ENCODE results near the gene ADGRB2.
A peak's percentile ranks its signal among the peaks of the same experiment; 100 is the strongest.

The ADGRB2 gene

DNA sequence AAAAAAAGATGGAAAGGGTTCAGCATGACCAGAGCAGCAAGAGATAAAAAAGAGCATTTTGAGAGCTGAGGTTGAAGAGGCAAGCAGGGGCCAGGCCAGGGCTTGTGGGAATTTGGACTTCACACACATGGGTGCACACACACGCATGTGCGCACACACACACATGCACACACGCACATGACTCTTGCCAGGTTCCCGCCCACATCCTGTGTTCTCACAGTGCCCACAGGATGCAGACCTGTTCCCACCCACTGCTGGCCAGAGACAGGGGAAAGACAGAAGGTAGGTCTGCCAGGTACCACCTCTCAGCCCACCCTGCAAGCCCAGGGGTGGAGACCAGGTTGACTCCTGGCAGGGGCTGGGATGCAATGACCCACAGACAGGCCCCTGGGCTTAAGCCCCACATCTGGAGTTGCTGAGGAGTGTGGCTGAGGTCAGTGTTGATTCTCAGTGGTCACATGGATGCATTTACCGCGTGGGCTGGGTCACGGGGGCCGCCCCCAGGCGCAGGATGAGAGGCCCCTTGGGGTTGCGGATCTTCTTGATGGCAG, 64.7 kb downstream of the ADGRB2 start:
- DNase-seq, result no peak

DNA sequence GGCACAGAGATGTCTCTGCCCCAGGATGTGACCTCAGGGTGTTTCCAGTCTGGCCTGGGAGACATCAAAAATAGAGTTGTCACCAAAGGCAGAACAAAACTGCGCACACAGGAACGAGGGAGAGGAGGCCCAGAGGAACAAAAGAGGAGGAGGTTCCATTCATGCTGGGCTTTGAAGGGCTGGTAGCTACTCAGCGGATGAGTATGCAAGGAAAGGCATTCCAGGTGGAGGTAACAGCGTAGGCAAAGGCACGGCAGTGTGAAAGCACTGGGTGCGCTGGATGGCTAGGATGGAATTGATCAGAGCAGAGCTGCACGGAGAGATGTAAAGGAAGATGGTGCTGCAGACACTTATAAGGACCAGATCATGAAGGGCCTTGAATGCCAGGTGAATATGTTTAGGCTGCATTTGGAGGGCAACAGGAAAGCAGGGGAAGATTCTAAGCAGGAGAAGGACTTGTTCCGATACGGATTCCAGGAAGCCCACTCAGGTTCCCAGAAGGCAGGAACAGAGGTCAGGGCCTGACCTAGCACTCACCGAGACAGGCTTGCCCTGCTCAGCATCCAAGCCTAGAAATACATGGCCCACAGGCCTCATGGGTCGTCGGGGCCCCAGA, 66.7 kb downstream of the ADGRB2 start:
- DNase-seq, result no peak

DNA sequence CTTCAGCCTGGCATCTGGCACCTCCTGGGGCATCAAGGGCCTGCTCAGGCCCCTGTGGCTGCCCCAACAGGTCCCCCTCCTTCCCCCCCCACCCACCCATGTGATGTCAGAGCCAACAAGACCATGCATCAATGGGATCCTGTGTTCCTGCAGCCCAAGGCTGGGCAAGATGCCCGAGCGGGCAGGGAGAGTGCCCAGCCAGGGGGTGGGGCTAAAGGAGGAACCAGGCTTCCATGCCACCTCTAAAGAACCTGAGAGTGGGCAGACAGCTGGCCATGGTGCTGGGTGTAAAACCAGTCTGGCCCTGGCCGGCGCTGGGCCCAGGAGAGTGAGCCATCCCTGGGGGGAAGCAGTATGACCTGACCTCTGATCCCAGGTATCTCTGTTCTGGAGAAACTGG, 67.9 kb downstream of the ADGRB2 start:
- DNase-seq, result no peak

DNA sequence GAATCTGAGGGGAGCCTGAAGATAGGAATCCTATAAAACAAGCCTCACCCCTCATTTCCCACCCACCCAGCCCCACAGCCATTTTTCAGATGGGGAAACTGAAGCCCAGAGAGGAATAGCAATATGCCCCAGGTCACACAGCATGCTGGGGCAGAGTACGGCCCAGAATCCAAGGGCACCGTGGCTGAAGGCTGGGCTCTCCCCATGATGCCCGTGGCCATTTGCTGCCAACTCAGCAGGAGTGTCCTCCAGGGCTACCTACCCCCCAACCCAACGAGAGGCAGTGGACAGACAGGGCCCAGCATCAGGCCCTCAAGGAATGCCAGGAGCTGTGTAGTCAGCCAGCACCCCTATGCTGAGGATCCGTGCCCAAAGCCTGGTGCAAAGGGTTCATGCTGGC, 68.8 kb downstream of the ADGRB2 start:
- DNase-seq, result no peak

DNA sequence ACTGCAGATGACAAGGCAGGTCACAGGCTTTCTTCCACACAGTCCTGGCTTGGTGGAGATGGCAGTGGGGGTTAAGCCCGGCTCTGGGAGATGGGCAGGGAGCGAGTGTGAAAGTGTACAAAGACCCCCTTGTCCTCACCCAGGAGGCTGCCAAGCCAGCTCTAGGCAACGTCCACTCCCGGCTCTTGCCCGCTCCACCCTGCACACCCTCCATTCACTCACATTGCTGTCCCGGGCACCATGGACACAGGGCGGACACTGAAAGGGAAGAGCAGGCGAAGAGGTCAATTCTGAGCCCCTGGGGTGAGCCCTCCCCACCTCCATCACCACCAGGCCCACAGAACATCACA, 69.2 kb downstream of the ADGRB2 start:
- no peak for DNase-seq

DNA sequence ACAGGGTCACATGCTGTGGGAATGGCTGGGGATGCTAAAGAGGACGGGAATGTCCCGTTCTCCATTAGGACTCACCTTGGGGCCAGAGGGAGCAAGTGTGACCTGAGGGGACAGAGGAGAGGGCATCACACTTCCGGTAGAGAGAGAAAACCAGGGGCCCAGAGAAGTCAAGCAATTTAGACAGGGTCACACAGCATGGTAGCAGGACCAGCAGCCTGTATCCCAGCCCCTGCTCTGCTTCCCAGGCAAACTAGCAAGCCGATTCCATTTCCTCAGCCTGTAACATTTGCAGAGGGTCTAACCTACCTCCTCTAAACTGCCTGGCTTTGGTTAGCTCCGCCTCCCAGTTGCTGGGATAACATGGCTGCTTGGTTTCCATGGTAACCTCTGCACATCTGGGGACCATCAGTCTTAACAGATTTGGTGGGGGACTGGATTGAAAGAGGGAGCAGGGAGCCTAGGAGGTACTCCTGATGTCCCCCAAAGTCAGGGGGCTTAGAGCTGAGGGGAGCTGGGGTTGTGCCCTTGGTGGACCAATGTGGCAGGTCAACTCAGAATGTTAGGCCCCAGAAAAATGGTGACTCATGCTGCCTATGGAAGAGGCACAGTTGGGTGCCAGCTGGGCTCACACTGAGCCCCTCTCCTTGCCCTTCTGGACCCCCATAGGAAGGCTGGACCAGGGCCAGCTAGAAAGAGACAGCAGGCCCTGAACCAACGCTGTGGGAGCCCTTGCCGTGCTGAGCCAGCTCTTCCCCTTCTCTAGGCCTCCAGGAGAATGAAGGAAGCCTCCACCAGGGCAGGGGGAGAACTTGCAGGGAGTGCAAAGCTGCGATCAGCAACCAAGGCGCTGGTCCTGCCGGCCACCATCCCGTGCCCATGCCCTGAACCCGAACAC, 69.8 kb downstream of the ADGRB2 start:
- no peak for DNase-seq

DNA sequence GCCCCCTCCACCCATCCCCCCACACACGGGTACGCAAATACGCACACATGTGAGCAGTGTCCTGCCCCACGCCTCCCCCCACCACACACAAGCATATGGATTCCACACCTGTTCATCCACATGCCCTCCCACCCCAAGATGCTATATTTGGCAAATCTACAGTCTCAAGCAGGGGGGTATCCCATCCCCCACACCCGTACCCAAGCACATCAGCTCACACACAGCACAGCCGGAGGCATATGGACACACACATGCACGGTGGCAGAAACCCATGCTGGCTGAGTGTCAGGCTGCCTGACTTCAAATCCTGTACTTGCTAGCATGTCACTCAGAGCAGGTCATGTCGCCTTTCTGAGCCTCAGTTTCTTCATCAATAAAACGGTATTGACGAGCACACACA, 70.9 kb downstream of the ADGRB2 start:
- no peak for DNase-seq

DNA sequence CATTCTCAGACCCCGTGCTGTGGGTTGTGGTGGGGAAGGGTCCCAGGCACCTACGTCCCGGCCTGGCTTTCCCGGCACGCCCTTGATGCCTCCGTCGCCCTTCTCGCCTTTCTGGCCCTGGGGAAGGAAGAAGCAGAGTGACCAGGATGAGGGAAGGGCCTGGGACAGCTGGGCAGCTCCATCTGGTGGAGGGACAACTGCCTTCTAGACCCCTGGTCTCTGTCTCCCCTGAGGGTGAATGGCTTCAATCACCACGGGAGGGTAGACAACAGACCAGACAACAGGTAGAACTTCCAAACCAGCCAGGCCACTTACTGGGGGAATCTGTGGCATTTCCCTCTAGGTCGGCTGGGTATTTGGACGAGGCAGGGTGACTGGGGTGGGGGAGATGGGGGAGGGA, 72.2 kb downstream of the ADGRB2 start:
- DNase-seq, result no peak

DNA sequence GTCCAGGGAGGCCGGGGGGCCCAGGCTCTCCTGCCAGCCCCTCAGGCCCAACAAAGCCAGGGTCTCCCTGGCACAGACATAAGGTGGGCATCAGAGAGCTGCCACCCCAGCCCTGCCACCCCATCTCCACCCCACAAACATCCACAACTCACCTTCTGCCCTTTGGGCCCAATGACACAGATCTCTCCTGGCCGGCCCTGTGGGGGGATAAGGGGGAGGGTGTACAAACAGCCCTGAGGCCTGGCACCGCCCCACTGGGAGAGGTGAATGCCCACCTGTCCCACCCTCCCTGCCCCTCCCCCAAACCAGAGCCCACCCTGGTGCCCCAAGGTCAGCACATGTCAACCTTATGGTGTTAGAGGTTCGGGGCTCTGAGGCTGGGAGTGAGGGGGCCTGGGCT, 72.7 kb downstream of the ADGRB2 start:
- no peak for DNase-seq

DNA sequence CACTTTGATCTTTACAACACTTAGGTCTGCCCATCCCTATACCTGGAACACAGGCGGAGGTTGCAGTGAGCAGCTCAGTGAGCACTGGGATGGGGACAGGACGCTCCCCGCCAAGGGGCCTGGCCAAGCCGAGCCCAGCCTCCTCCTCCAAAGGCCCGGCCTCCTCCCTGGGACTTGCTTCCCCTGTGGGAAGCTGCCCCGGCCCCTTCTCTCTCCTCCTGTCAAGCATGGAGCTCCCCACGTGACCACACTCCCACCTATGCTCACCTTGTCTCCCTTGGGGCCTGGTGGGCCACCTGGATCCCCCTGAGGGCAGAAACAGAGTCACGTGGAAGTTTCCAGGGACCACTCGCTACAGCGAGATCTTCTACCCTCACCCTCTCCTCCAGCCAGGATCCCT, 73.2 kb downstream of the ADGRB2 start:
- DNase-seq, result no peak

DNA sequence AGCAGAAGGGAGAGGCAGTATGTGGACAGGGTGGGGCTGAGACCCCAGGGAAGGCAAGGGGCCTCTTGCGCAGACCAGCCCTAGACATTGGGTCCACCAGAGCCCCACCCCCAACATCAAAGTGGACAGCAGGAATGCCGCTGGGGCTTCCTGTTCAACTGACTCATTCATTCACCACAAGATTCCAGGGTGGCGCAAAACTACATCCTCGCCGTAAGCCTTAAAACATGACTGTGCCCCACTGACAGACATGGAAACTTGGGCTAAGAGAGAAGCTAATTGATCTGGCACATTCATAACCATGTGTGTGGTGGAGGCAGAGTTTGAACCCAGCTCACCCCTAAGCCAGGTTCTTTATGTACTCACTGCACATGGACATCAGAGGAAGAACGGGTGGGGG, 74.3 kb downstream of the ADGRB2 start:
- DNase-seq, result no peak

DNA sequence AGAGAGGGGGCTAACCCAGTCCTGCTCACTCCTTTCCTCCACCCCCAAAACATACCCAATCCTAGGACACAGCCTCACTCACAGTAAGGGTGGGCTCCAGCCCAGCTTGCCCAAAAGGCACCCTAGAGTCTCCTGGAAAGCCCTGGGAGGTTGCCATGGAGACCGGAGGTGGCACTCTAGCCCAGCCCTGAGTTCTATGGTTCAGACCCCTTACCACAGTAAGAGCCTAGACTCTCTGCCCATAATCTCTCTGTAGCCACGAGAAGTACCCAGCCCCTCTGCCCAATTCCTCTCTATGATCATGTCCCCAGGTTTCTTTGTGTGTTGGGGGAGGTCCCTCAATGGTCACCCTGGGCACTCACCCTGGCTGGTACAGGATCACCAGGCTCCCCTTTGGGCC, 74.8 kb downstream of the ADGRB2 start:
- DNase-seq, result peak in 1 of 2 experiments; percentile 14

DNA sequence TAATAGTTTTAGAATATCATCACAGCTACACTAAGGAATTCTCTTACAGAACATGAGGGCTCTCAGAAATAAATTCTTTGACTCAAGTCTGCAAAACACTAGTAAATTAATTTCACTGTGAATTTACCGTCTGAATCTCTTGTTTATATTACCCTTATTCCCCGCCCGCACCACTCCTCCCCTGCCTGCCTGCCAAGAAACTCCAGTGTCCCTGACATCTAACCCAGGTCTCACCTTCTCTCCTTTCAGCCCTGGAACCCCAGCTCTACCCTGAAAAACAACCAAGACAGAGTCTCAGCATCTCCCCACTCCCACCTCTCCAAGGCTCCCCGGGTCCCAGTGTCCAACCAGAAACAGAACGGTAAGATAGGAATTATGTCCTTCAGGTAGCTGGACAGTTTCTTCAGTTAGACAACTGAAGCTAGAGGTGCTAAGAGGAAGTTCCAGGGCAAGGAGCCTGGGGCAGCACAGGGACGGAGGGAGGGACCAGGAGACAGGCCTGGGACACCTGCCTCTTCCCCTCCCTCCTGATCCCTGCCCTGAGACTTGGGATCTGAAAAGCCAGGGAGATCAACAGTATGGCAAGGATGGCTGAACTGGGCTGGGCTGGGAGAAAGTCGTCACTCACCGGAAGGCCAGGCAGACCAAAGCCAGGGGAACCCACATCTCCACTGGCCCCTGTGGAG, 75.8 kb downstream of the ADGRB2 start:
- DNase-seq, result no peak

DNA sequence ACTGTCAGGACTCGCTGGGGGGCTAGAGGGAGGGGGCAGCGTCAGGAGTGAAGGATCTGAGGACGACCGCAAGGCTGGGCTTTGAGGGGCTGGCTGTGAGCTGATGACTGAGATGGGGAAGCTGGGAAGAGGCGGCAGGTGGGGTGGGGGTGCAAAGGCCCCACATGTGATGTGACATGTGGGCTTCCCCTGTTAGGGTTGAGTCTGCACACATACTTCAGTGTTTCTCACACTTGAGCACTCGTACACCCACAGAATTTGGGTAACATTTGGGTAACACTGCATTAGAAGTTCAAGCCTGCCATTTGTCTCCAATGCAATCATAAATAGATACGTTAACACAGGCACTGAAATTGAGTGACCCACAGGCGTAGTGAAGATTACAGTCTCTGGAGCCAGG, 76.5 kb downstream of the ADGRB2 start:
- DNase-seq, result no peak

DNA sequence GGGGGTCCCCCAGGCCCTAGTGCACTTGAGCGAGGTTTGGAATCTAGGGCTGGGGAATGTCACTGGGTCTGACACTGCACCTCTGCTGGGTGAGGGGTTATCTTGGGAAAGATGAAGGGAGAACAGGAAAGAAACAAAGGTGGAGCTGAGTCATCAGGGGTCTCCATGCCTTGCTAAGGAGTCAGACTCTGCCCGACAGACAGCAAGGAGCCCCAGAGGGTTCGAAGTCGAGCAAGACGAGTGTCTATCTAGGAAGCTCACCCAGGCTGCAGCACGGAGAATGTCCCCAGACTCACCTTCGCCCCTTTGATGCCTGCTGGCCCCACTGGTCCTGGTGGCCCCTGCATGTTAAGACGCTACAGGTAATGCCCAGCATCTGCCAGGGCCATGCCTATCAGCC, 78.3 kb downstream of the ADGRB2 start:
- no peak for DNase-seq

DNA sequence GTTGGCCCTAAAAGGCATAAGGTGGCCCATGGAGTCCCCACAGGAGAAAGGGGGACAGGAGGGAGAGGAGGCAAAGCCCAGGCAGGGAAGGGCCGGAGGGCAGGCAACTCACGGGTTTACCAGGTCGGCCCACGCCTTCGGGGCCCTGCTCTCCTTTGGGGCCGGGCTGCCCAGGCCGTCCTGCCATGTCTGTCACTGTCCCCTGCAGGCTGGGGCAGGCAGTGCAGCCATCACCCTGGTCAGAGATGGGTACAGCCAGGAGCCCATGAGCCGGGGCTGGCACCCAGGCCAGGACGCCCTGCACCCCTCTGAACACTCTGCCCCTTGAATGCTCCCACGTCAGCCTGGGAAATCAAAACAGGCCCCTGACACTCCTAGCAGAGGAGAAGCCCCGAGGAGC, 80.1 kb downstream of the ADGRB2 start:
- peak in 1 of 2 experiments; percentile 18 for DNase-seq

DNA sequence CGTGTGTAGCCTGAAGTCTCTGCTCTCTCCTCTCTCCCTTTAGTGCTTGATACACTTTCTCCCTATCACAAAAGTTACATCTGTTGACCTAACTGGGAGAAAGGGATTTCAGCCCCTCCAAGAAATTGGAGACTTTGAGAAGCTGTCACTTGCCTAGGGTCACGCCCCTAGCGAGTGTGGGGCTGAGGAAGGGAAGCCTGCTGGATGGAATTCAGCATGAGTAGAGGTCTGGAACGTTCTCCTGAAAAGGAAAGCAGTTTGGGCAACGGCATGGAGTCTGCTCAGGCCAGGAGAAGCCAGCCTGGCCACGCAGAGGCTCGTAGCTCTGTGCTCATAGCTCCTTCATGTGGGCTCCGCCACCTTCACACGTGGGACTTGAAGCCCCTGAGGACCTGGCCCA, 82.7 kb downstream of the ADGRB2 start:
- DNase-seq, result no peak

DNA sequence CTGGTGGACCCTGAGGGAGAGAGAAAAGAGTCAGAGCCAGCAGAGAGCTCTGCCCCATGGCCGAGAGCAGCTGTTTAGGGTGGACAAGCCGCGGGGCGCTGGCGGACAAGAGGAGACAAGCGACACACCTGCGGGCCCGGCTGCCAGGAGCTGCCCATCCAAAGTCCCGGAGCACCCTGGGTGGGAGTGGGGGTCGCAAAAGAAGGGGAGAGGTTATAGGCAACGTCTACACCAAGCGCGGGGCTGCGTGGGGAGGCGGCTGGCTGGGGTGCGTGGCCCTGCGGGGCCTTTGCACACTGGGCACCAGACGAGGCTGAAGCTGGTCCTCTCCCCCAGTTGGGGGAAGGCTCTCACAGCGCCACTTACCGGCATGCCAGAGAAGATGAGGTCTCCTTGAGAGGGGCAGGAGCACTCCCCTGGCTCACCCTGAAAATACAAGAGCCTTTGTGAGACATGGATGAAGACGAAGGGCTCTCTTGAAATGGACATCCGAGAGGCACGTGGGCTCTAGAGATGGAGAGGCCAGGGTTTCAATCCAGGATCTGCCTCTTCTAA, 84.4 kb downstream of the ADGRB2 start:
- DNase-seq, result no peak

DNA sequence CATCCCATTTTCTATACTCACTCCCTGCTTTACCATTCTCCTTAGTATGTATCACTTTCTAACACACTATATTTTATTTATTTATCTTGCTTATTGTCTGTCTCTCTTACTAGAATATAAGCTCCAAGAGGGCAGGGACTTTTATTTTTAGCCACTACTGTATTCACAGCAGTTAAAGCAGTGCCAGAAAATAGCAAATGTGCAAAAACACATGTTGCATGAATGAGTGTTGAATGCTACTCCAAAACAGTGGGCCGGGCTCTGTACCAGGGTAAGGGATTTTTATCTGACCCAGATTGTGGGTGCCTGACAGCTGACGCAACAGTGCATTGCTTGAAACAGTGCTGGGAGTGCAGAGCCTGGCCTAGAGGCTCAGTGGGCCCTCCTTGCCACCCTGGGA, 85.0 kb downstream of the ADGRB2 start:
- DNase-seq, result no peak

DNA sequence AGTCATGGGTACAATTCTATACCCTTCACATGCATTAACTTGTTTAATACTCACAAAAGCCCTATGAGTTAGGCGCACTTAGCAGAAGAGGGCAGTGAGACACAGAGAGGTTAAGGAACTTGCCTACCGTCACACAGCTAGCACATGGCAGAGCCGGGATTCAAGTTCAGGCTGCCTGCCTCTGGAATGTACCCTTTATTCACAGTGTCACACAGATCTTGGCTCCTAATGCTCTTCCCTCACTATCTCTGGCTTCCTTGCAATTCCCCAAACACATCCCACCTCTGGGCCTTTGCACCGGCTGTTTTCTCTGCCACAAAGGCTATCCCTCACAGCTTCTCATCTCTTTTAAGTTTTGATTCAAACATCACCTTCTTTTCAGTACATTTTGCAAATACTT, 85.5 kb downstream of the ADGRB2 start:
- no peak for DNase-seq

DNA sequence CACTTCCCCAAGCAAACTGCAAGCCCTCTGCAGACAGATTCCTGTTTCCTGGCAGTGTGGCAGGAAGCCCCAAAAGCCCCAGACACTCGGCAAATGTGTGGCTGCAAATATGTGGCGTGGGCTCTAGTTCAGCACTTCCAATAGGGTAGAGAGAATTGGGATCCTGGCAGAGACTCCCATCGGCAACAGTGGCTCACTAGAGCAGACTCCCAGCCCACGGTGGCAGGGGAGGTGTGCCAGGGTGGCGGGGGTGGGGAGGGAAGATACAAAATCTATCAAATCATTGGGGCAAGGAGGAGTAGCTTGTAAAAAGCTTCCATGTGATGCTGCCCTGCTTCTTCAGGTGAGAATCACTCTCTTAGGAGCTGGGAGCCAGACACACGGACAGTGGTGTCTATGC, 86.2 kb downstream of the ADGRB2 start:
- no peak for DNase-seq

DNA sequence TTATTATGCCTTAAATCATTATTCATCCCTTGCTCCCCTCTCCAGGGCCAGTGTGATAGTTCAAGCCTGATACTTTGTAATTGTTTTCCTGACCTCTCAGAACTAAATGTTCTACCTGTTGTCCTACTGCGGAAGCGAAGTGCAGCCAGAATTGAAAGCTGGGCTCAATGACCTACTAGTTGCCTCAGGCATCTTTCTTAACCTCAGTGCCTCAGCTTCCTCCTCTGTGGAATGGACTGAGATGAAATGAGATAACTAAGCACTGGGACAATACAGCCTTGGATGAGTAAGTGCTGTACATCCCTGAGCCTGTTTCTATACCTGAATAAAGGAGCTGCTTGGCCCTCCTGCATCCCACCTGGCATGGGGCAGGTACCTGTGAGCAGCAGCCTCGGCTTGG, 86.7 kb downstream of the ADGRB2 start:
- DNase-seq, result no peak
